SK-N-SH (cell line): ENCODE results near the gene PPARGC1A. TPM values are rescaled to one million over a fixed set of nuclear protein-coding genes. Genes with fewer than 3 reads are reported as not detected.

ENCODE experiments used
- CTCF ChIA-PET: fragments of 300-600, 350-600 bp; formaldehyde crosslinking; extraction: SDS; loops from one replicate; lab custom pipeline; 2021; lab: Yijun Ruan, JAX
- POLR2A ChIA-PET: fragments of 350-600 bp; sonication (Branson Sonifier 250); formaldehyde crosslinking; extraction: SDS; loops from one replicate; lab custom pipeline; 2020; ENCODE audit warnings: antibody characterized with exemption, inconsistent platforms; lab: Yijun Ruan, JAX
- DNase-seq: peaks from one replicate; pipeline ENCODE4 v3.0.0; 2012
- H2AFZ ChIP-seq: fragments of 200-600 bp; sonication (generic); 2 replicates; pipeline ENCODE4 v1.8.1; 2016; ENCODE audit warnings: antibody characterized with exemption, mild to moderate bottlenecking, low read depth
- H3F3A ChIP-seq: fragments of 200-600 bp; sonication (generic); replicated peaks from 2 replicates; pipeline ENCODE3; 2016; ENCODE audit warnings: antibody characterized with exemption, mild to moderate bottlenecking; ENCODE audit not compliant: insufficient read depth
- H3K27ac ChIP-seq, 2 experiments: fragments of 200-500 bp in 1 of 2; fragments of 200-600 bp in 1 of 2; sonication (Bioruptor generic) in 1 of 2; sonication (generic), shearing (Covaris generic) in 1 of 2; 2 replicates each; pipeline versions ENCODE4 v1.5.1 to v1.6.1; 2014 to 2016; ENCODE audit warnings: low read depth in 2 of 2, inconsistent platforms in 1 of 2, low read length in 1 of 2, mild to moderate bottlenecking in 1 of 2, mixed read lengths in 1 of 2
- H3K27me3 ChIP-seq: fragments of 200-600 bp; sonication (generic), shearing (Covaris generic); 2 replicates; pipeline ENCODE4 v1.6.1; 2016; ENCODE audit warnings: mixed run types; ENCODE audit not compliant: insufficient read depth
- H3K36me3 ChIP-seq, 2 experiments: fragments of 200-500 bp in 1 of 2; fragments of 200-600 bp in 1 of 2; sonication (Bioruptor generic) in 1 of 2; sonication (generic) in 1 of 2; replicated peaks in 1 of 2; 2 replicates each; pipeline versions ENCODE3 to v1.5.1; 2014 to 2016; ENCODE audit warnings: low read length in 1 of 2, mild to moderate bottlenecking in 1 of 2; ENCODE audit not compliant: insufficient read depth in 2 of 2, control insufficient read depth in 1 of 2
- H3K4me1 ChIP-seq, 2 experiments: fragments of 200-500 bp in 1 of 2; fragments of 200-600 bp in 1 of 2; sonication (Bioruptor generic) in 1 of 2; sonication (generic), shearing (Covaris generic) in 1 of 2; 2 replicates each; pipeline versions ENCODE4 v1.5.1 to v1.6.1; 2014 to 2016; ENCODE audit warnings: low read depth in 1 of 2, low read length in 1 of 2, mixed run types in 1 of 2; ENCODE audit not compliant: insufficient read depth in 2 of 2, control insufficient read depth in 1 of 2
- H3K4me2 ChIP-seq: fragments of 200-600 bp; sonication (generic), shearing (Covaris generic); 2 replicates; pipeline ENCODE4 v1.6.1; 2017; ENCODE audit warnings: mixed run types
- H3K4me3 ChIP-seq, 2 experiments: fragments of 200-500 bp in 1 of 2; fragments of 200-600 bp in 1 of 2; sonication (Bioruptor generic) in 1 of 2; sonication (generic), shearing (Covaris generic) in 1 of 2; 2 replicates each; pipeline versions ENCODE4 v1.5.1 to v1.8.1; 2014 to 2016; ENCODE audit warnings: low read depth in 2 of 2, inconsistent platforms in 1 of 2, low read length in 1 of 2, mild to moderate bottlenecking in 1 of 2, mixed read lengths in 1 of 2, moderate library complexity in 1 of 2
- H3K79me2 ChIP-seq: fragments of 200-600 bp; sonication (generic); 2 replicates; pipeline ENCODE4 v1.8.1; 2017; ENCODE audit warnings: mild to moderate bottlenecking; ENCODE audit not compliant: insufficient read depth
- H3K9ac ChIP-seq: fragments of 200-600 bp; sonication (generic); 2 replicates; pipeline ENCODE4 v1.6.1; 2017; ENCODE audit warnings: mixed run types
- H3K9me2 ChIP-seq: fragments of 200-600 bp; sonication (generic); 2 replicates; pipeline ENCODE4 v1.6.1; 2017; ENCODE audit warnings: mixed run types
- H3K9me3 ChIP-seq: fragments of 200-600 bp; sonication (generic); 2 replicates; pipeline ENCODE4 v1.6.1; 2017; ENCODE audit warnings: mixed run types, mild to moderate bottlenecking, moderate library complexity
- H4K20me1 ChIP-seq: fragments of 200-600 bp; sonication (generic); 2 replicates; pipeline ENCODE4 v1.6.1; 2017; ENCODE audit warnings: mild to moderate bottlenecking, mixed run types; ENCODE audit not compliant: insufficient read depth
- ELF1 ChIP-seq: IDR thresholded peaks from 2 replicates; pipeline ENCODE4 v1.4.0; 2012
- GATA2 ChIP-seq: sonication (generic); formaldehyde crosslinking; IDR thresholded peaks from 2 replicates; pipeline ENCODE4 v1.5.0; 2020; ENCODE audit warnings: mild to moderate bottlenecking, missing genetic modification reagents
- MEF2A ChIP-seq: IDR thresholded peaks from 2 replicates; pipeline ENCODE4 v1.4.0; 2012; ENCODE audit warnings: low read depth, borderline replicate concordance
- POLR2AphosphoS5 ChIP-seq: IDR thresholded peaks from 2 replicates; pipeline ENCODE4 v1.6.1; 2012; ENCODE audit warnings: low read depth, low read length
- RXRA ChIP-seq: IDR thresholded peaks from 2 replicates; pipeline ENCODE4 v1.4.0; 2012; ENCODE audit warnings: low read depth, mild to moderate bottlenecking, borderline replicate concordance
- SMC3 ChIP-seq: IDR thresholded peaks from 2 replicates; pipeline ENCODE4 v1.6.1; 2012; ENCODE audit warnings: low read depth, low read length, improper control_type of control experiment
- YY1 ChIP-seq: IDR thresholded peaks from 2 replicates; pipeline ENCODE4 v1.4.0; 2012; ENCODE audit warnings: low read depth, mild to moderate bottlenecking
- WGBS: methylation state at CpG from one replicate; pipeline ENCODE4 v1.1.6; 2017; ENCODE audit warnings: low lambda C conversion rate; 5-methylcytosine and 5-hydroxymethylcytosine counted together
- polyA plus RNA-seq, 3 experiments: library from polyadenylated mRNA; depleted of rRNA; stranded (reverse); fragments of >200 nt; gene quantifications; 2 replicates each; pipeline ENCODE4 v1.2.3, GENCODE V29; 2012
- TF ChIP-seq, protein P1 (sequence below): IDR thresholded peaks from 2 replicates; pipeline ENCODE4; 2012
- TF ChIP-seq, protein P2 (sequence below): fragments of 150-350 bp; IDR thresholded peaks from 2 replicates; pipeline ENCODE4 v1.6.1; 2017; ENCODE audit warnings: antibody characterized with exemption, low read length, low read depth, borderline replicate concordance

PPARGC1A gene
- polyA plus RNA-seq, 1 of the 3 experiments (the other 2 are of a cell fraction): 0.07 TPM

DNA sequence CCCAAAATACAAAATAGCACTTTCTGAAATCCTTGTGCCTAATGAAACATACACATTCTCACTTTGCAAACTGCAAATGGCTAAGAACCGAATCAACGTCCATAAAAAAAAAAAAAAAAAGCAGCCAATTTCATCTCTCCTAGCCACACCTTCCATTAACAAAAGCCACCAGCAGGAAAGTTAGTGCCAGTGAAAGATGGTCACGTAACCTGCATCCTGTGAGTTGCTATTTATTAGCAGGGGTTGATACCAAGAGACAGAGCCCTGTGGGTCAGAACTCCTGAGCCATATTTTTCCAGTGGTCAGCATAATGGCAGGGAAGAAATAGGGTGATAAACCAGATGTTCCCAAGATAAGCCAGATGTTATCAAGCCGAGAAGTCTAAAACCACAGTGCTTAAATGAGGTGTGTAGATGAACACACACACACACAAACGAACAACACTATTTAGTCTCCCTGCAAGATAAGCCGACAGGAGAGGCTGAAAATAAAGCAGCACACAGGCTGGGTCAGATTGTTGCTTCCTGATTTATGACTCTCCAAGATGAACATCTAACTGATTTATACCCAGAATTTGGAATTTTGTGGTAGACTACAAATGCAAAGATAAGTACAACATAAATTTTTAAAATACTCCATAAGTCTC lies 11.5 kb downstream of the PPARGC1A start:
- Histone ChIP-seq H2AFZ (no peak overlapping the region), H3K79me2 (no peaks in the 10 kb centered on the region), H3F3A (no peaks in the 10 kb centered on the region), H4K20me1 (no peaks in the 10 kb centered on the region), H3K27me3 (no peaks in the 10 kb centered on the region), H3K9me2 (no peaks in the 10 kb centered on the region), H3K4me2 (no peak overlapping the region), H3K36me3 (no peaks in the 10 kb centered on the region), H3K9me3 (no peaks in the 10 kb centered on the region), H3K4me1 (peaks cover 0 to 2% of the 10 kb centered on the region in 2 experiments; a peak in 1 of 4 replicates), H3K4me3 (no peak overlapping the region), H3K9ac (no peak overlapping the region), H3K27ac (no peak overlapping the region)
- no peak for DNase-seq
- peak; percentile 47 for TF ChIP-seq GATA2
- TF ChIP-seq ELF1: no peak
- CTCF ChIA-PET: no interaction called here
- WGBS: 19% methylated on average over 6 of the region's 6 CpGs
- POLR2A ChIA-PET: no interaction called here

DNA sequence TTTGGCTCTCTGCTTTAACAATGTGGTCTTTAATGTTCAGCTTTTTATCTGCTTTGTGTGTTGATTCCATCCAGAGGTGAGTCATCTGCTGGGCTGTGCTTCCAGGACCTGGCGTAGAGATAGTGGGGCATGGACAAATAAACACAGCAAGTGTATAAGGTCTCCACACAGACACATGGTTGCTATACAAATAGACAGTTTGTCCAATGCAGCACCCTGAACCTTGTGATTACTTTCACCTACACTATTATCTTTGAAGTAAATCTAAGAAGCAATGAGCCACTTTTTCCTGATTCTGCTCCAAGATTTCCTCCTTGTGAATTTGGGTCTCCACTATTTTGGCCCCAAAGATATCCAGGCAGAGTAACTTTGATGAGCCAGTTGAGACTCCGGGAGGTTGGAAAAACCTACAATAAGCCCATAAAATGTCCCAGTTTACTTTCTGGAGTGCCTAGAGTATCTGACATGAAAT lies 12.1 kb downstream of the PPARGC1A start:
- H3K9ac ChIP-seq: no peak overlapping the region
- no peak overlapping the region for H3K27ac ChIP-seq
- CTCF ChIA-PET: no interaction called here
- TF ChIP-seq YY1: no peak
- TF ChIP-seq POLR2AphosphoS5: no peak
- TF ChIP-seq RXRA: no peak
- TF ChIP-seq MEF2A: no peak
- TF ChIP-seq SMC3: no peak
- no peak for TF ChIP-seq GATA2
- TF ChIP-seq, protein P1, sequence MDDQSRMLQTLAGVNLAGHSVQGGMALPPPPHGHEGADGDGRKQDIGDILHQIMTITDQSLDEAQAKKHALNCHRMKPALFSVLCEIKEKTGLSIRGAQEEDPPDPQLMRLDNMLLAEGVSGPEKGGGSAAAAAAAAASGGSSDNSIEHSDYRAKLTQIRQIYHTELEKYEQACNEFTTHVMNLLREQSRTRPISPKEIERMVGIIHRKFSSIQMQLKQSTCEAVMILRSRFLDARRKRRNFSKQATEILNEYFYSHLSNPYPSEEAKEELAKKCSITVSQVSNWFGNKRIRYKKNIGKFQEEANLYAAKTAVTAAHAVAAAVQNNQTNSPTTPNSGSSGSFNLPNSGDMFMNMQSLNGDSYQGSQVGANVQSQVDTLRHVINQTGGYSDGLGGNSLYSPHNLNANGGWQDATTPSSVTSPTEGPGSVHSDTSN: no peak
- TF ChIP-seq, protein P2, sequence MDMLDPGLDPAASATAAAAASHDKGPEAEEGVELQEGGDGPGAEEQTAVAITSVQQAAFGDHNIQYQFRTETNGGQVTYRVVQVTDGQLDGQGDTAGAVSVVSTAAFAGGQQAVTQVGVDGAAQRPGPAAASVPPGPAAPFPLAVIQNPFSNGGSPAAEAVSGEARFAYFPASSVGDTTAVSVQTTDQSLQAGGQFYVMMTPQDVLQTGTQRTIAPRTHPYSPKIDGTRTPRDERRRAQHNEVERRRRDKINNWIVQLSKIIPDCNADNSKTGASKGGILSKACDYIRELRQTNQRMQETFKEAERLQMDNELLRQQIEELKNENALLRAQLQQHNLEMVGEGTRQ: no peak
- TF ChIP-seq, all 33 proteins: peak for 0
- Histone ChIP-seq H3K27me3 (no peaks in the 10 kb centered on the region), H3K9me2 (no peaks in the 10 kb centered on the region), H3K9me3 (no peaks in the 10 kb centered on the region), H3K79me2 (no peaks in the 10 kb centered on the region), H3K4me2 (no peak overlapping the region), H3K36me3 (no peaks in the 10 kb centered on the region), H3F3A (no peaks in the 10 kb centered on the region), H2AFZ (no peak overlapping the region), H4K20me1 (no peaks in the 10 kb centered on the region), H3K4me1 (peaks cover 0 to 2% of the 10 kb centered on the region in 2 experiments; a peak in 1 of 4 replicates), H3K4me3 (no peak overlapping the region)
- DNase-seq: no peak
- POLR2A ChIA-PET: no interaction called here
- 24% methylated on average over 2 of the region's 2 CpGs for WGBS
